Stimulated activated CD8-positive, alpha-beta memory T cell treated with anti-CD3 and anti-CD28 coated beads, Interleukin-2, amount 100 ng/mL, for 1 hour (primary cell): ENCODE results near the gene ELMO1.

Source experiments
- DNase-seq, 2 donors: peaks; one replicate each; pipeline ENCODE4 v3.0.0-alpha.2; 2020; ENCODE audit warnings: low read depth in 2 of 2

ELMO1 gene

DNA sequence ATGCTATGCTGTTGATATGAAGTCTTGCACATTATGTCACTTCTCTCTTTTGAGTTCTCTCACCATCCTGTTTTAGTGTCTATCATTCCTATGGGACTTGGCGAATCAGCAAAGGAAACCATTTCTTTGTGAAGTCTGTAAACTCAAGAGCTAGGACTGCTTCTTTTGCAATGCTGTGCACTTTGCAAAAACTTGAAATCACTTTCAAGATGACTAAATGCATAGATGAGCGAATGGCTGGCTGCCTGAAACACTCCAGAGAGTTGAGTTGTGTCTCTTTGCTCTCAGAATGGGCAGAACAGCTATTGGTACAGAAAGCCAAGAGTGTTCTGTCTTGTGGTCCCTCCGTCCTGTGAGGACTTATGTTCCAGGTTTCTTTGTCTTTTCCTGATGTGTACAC is 18.3 kb upstream of the ELMO1 start:
- no peak for DNase-seq

DNA sequence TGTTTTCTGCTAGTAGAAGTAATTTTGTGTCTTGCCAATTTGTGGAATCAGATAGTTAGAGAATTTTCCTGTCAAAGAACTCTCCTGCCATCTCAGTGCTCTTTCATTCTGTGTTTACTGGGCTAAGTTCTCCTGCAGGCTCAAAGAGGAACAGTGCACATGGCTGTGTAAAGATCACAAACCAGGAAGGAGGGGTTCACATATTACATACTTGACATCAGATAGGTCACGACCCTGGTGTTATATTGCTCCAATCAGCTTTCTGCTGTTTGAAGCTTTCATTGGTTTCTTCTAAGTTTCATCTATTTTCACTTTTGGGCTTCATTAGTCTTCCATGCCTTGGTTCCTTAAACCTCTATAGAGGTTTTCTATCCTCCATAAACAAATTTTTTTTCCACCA is 13.5 kb upstream of the ELMO1 start:
- no peak for DNase-seq

DNA sequence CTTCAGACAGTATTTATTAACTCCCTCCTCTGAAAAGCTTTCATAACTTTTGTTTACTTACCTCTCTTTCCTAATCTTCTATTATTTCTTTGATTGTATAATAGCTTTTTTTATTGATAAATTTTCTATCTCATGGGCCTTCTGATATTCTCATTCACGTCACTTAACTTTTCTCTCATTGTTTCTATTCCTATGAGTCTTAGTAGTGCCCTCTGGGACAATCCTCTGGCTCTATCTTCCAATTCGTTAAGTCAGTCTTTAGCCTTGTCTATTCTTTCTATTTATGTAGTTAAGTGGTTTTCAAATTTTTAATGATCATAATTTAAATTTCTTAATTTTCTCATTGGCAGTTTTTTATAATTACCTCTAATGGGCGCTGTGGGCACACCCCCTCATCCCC is 6.4 kb upstream of the ELMO1 start:
- DNase-seq, result no peak

DNA sequence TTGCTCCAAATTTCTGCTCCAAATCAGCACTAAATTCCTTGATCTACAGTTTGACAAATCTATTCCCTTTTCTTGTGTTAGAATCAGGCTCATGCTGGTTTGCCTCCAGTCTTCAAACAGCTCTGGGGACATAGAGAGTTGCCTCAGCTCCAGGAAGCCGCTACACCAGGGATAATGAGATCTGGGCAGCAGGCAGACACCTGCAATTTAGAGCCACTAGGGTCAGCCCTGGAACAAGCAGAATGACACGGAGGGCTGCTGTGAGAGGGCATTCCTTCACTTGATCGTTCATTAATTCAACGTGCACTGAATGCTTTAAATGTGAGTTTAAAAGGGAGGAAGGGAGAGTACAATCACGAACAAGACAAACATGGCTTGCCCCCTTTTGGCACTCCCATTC is 3.7 kb upstream of the ELMO1 start:
- no peak for DNase-seq

DNA sequence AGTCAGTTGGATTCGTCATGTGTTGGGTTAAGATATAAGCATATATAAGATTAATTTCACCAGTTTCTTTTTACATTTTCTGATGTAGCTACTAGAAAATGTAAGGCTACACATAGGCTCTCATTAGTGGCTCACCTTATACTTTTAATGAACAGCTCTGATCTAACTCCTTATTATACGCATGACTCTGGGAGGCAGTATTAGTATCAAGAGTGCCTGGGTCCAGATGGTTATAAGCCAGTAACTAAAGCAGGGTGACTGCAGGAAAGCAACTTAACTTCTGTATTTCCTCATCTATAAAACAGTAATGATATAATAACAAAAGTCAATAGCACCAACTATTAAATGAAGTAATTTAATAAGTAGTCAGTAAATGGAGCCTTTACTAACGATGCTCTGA is 1.4 kb upstream of the ELMO1 start:
- DNase-seq, result no peak

DNA sequence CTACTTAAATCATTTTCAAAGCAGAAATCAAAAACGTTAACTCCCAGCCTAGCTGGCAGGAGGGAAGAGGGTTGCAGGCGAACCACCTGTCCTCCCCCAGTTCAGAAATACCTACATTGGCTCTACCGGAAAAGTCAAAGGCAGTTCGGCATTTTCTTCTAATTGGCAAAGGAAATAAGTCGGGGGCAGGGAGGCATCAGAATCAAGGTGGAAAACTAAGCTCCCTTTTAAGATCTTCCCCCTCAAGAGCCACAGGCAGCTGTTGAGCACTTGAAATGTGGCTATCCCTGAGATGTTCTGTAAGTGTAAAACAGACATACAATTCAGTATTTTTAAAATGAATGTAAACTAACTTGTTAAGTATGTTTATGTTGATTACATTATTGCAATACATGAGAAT is 957 bp upstream of the ELMO1 start:
- no peak for DNase-seq

DNA sequence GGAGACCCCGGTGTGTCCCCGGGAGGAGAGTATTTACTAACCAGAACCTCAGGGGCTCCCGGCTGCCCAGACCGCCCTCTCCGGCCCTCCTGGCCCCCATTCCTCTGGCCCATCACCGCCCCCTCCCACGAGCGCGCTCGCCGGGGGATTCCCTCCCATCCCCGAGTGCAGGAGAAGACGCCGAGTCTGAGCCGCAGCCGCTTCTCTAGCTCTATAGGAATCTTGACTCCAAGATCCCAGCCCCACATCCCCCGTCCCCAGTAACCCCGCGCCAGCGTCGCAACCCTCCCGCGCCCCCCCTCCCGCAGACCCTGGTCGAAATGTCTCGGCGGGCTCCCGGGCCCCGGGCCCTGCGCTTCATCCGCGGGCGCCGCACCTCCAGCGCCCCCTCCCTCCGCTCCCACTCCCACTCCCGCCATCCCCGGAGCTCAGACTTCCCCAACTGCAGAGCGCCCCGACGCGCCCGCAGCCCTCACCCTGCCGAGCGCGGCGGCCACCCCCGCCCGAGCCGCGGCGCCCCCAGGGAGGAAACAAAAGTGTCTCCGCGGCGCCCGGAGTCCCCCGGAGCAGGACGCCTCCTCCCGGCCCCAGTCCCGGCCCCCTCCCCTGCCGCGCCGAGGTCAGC is 541 bp downstream of the ELMO1 start:
- peak in 1 of 2 donors; percentile 4 for DNase-seq

DNA sequence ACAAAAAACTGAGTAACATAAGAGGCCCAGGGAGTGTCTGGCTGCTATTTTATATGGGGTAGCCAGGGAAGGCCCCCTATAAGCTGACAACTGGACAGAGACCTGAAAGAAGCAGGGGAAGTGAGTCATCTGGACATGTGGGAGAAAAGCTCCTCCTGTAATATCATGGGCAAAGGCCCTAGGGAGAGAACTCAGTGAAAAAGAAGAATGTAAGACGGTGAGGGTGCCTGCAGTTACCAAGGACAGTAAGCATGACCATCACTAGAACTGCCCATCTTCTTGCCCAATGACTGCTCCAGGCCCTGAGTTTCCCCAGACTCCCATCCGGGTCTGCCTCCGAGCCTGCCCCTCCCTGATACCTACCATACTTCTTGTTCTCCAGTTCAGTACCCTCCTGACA is 2.3 kb downstream of the ELMO1 start:
- no peak for DNase-seq

DNA sequence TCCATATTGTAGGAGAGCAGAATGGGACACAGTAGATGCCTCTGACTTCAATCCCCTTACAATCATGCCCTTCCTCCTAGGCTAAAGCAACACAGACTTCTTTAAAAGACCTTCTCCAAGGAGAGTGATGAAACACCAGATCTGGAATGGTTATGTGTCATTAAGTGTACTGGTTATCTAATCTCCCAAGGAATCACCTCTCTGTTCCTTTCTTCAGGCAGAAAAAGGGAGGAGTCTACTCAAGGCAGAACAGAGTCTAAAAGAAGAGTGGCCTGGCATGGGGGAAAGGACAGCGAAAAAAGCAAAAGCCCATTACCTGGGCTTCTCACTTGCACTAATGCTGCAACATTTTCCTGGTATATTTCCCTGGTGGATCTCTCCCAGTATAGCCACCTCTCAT is 2.9 kb downstream of the ELMO1 start:
- no peak for DNase-seq

DNA sequence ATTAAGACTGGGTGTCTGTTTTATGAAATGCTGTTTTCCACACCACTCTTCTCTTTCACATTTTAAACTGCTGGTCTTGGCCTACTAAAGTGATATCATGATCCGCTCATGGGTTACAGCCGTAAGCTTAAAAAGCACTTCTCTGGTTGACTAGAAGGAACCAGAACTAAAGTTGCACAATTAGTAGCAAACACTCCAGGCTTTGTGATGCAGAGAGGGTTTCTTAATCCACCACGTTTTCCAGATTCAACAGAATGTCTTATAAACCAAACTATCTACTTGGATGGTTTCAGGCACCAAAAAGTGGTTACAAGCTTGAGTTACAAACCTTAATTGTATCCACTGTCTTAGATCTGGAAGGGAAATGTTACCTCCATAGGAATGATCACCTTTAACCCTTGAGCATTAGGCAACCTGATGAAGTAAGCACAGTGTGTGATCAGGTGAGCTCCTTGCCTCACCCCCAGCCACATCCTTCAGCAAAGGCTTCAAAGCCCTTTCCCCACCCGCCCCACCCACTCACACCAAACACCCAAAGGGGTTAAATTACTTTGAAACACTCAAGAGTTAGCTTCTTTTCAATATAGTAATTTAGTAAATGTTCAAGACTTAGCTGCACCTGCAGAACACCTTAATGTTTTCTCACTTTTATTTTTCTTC is 3.5 kb downstream of the ELMO1 start:
- DNase-seq, result no peak

DNA sequence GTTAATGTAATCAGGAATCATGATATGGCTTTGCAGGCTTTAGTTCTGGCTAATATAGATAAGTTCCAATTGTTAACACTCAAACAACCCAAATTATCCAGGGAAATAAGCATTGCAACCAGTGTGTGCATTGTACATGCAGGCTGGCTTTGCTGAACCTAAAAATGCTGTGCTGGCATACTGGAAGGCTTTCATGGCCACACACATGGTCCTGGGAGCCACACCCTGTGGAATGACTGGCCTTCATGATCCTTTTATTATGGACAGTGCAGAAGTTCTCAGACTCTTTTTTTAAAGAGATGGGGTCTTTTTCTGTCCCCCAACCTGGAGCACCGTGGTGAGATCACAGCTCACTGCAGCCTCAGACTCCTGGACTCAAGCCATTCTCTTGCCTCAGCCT is 5.0 kb downstream of the ELMO1 start:
- no peak for DNase-seq

DNA sequence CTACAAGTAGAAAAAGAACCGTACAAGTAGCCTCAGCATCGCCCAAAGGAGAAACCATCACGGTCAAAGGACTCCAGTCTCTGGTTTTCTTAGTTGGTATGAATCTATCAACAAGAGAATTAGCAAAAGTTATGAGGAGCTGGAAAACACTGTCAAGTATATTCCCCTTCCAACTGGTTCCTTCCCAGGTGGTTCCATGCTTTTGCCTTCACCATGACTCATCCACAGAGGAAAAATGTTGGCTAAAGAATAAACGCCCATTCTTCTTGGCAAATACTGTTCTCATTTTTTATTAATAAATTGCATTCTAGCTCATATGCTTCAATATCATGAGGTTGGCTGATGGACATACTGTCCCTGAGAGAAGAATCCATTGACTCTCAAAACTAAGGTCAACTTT is 6.4 kb downstream of the ELMO1 start:
- DNase-seq, result no peak

DNA sequence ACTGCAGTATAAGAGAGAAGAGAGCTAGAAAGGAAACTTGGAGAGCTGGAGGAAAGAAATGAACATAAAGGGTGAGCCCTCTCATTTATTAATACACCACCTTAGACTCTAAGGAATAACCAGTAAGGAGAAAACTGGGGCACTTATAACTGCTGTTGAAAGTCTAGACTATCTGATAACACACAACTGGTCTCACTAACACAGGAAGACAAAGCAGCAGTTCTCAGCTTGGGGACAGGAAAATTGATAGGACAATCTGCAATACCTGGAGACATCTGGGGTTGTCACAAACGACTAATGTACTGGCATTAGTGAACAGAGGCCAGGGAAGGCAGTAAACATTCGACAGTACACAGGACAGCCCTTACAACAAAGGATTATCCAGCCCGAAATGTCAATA is 6.8 kb downstream of the ELMO1 start:
- no peak for DNase-seq

DNA sequence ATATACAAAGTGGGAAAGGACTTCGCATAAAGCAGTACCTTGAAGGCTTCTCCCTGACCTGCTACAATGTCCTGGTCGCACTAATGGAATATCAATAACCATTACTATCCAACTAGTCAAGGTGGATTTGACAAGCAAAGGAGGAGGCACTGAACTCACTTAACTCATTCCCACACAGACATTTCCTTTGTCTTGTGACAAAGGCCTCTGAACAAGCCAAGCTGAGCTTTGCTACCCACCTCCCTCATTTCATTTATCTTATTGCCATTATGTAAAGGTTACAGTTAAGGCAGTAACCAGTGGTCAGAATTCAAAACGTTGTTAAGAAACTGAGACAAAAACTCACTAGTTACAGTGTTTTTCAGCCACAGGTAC is 7.3 kb downstream of the ELMO1 start:
- DNase-seq, result no peak

DNA sequence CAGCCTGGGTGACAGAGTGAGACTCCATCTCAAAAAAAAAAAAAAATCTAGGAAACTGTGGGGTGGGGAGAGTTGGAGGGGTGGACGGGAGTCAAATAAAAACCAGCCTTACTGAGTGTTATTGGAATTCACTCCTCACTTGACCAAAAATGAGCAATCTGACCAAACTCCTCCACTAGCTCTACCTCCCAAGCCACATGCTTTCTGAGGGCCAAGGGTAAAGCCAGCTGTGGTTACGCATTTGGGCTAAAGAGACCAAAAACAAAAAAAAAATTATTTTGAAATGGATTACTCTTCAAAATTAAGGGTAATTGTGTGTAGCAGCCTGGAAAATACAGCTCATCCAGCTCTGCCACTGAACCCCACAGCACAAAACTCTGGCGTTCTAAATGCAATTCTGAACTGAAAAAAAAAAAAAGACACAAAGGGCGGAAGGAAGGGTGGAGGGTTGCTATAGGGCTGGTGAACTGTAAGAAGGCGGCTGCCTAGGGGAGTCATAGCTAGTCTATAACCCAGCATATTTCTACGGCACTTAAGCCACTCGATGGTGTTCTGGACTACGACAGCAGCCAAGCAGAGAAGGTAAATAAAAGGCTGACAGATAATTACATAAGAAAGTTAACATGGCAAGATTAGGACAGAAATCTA is 7.8 kb downstream of the ELMO1 start:
- no peak for DNase-seq

DNA sequence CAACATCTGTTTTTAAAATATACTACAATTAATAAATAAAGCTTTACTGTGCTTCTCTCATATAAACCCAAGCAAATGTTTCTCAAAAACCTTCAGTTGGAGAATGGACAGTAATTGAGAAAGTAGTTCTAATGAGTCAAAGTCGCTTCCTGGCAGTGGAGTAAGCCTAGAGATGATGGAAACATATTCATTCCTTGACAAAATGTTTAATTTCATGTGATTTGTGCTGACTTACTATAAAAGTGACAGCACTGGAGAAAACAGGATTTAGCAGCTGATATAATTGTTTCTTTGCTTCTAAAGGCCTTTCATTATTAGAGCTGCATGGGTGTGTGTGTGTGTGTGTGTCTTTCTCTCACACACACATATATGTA is 9.0 kb downstream of the ELMO1 start:
- DNase-seq, result no peak

DNA sequence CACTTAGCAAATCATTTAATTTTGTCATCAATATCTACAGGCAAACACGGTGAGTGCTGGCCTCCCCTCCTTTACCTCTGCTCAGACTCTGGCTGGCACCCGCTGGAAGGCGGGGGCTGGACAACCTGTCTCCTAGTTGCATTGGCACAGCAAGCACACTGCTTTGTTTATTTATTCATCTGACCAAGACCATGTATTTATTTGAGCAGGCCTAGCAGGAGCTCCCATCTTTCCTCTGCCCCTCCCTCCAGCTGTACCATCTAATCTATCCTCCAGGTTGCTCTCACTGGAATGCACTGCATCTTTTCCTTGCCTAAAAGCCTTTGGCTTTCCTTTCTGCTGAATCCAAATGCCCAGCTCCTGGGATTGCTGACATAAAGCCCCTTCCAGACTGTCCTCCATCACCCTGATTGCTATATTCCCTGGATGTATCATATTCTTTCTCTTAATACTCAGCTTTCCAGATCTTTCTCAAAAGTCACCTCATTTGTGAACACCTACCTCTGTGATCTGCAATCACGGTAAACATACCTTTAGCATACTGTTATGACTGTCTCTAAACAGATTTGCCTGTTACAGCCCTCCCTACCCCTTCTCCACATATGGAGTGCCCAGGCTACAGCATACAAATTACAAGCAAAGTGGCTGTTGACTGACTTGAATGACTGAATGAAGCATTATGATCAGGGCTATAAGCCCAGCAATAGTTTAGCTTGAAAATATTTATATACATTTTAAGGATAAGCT is 9.6 kb downstream of the ELMO1 start:
- no peak for DNase-seq

DNA sequence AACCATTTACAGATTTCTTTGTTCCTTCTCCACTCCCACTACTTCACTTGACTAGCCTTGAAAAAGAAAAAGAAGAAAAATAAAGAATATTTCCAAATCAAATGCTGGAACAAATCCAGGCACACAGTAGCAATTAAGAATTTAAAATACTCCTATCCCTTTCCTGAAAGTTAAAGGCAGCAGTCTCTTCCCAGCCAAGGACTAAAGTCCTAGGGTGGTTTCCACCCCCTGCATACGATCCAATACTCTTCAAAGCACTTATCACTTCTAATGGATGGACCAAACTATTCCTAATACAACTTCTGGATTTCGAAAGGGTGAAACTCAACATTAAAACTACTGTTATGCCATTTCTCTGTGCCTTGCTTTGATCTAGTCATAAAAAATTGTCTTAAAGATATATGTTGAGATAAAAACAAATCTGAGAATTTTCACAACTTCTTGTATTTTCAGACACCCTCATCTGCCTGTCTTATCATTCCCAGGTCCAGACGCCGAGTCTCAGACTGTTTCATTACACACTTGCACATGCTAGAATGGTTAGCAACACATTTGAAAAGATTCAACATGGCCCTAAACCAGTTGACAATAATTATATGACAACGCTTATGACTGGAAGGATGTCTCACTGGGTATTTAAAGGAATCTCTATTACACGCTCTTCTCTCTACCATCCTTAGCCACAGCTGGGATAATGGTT is 13.4 kb downstream of the ELMO1 start:
- no peak for DNase-seq

DNA sequence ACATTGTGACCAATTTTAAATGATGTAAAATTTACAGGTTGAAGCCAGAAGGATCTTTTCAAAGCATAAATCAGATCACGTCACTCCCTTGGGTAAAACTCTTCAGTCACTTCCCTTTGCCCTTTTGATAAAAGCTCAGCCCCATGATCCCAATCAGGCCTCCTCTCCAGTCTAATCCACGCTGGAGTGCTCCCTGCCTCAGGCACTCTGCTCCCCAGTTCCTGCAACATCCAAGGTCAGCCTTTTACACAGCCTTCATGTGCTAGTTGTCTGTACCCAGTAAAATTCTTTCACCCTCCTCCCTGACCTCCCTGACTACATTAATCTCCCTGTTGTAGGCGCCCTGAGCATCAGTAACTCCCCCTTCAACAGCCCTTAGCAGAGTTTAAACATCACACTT is 14.1 kb downstream of the ELMO1 start:
- DNase-seq, result no peak

DNA sequence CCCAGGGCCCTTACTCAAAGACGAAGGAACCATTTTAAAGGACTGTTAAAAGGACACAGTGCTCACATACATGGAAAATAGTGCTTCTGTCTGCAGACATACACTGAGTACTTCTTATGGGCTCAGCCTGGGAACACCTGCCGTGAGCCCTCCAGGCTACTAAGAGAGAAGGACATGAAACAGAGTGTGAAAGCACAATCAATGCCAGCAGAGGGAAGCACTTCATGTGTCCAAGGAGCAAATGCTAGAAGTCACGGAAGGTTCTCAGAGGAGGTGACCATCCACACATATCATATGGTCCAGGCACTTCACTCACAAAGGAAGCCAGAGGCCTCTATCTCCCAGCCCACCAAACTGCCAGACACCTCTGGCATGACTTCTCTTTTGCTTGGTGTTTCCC is 15.5 kb downstream of the ELMO1 start:
- no peak for DNase-seq

DNA sequence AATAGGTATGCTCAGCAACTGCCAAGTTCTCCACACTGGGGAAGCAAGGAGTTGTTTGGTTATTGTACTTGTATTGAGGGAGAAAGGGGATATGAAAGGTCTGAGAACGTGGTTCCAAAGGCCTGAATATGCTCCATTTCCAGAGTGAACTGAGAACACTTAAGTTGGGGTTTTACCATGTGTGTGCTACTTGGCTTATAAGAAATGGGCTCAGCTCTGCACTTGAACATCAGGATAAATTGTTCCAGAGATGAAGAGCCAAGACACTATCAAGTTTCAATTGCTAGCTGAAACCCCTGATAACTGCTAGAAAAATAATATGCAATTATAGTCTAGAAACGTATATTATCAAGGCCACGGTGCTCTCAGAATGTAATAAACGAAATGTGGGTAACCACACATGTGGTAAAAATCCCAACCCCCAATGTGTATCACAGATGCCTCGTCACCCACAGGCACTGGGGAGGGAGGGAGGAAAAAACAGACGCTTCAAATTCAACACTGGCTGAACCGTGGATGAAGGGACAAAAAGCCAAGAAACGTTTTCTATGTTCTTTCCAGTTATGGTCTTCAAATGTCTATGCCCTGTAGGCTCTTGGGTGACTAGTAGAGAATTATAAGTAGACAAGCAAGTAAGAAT is 16.3 kb downstream of the ELMO1 start:
- DNase-seq, result no peak

DNA sequence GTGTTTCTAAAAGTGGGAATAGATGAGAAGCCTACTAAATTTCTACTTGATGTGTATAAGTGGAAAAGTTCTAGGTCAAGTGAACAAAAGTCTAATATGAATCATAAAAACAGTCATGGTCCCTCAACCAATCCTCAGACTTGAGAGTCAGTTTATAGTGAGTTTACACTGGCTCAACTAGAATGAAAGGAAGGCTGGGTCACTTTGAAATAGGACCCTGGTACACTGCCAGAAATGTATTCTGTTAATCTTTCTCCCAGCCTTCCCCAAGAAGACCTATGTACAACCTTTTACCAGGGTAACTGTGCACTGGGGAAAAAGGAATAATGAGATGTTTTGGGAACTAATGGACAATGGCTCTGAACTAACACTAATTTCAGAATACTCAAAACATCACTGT is 17.3 kb downstream of the ELMO1 start:
- DNase-seq, result no peak
